Left ventricle myocardium superior (tissue), 1 donor: ENCODE data around the gene EPM2AIP1. TPM values are rescaled to one million over a fixed set of nuclear protein-coding genes. Genes with fewer than 3 reads are reported as not detected.
"Not testable (repeated sequence)": the region's sequence is repeated elsewhere in the genome, so short reads cannot be mapped to it uniquely, and the experiment has no call there.

ENCODE experiments used
- ATAC-seq: fragments of 200-7000 bp; cut with Tn5 transposase; one replicate; pipeline ENCODE4 v1.9.1; 2020; ENCODE audit warnings: mild to moderate bottlenecking, moderate library complexity
- DNase-seq: peaks from one replicate; pipeline ENCODE4 v3.0.0-alpha.2; 2020
- intact Hi-C: fragments of 100-400 bp; cut with micrococcal nuclease; formaldehyde crosslinking; loops from one replicate; pipeline ENCODE4 v1.11.0; 2022
- total RNA-seq: library from RNA; stranded (reverse); fragmentation: NEBNext Ultra II Directional; extraction: Animal tissue kit (Norgen Biotek cat#: 25700); gene quantifications from one replicate; pipeline ENCODE4 v1.2.1, GENCODE V29; 2021
- donor health status: DM: no; HTN: yes; CAD: no; lungs with severe emphysema.

Gene EPM2AIP1
- total RNA-seq, 1 donor from 2014 or later, result 19.1 TPM

DNA sequence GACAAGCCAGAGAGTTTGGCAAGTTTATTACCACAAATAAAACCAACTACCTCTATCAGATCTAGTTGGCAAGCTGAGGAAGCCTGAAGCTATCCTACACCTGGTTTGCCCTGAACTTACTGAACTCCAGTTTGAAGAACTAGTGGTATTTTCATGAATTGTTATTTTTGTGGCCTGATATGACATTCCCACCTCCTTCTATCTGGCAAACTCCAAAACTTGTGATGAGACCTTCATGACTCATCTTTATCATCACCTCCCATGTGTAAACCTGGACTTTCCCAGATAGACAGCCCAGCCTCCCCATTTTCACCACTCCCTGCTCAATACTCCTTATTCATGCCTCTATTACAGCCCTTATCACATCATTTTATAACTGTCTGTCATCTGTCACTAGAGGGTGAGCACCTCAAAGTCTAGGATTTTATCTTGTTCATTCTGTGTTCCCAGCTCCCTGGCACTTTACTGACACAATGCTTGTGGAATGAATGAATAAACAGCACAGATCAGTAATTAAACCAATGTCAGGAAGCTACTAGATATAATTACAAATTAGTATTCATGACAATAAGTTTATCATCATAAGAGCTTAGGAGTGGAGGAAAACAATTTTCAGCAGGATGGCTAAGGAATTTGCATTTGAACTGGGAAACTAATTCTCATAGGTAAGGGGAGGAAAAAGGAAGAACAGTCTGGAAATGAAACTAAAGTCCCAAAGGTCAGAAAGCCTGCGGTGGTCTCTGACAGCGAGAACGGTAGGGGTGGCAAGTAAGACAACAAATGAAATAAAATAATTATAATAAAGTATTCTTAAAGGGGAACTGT is 34.9 kb downstream of the EPM2AIP1 start:
- ATAC-seq (peak; percentile 15), DNase-seq (no peak)
- intact Hi-C loops, result no loop called here

DNA sequence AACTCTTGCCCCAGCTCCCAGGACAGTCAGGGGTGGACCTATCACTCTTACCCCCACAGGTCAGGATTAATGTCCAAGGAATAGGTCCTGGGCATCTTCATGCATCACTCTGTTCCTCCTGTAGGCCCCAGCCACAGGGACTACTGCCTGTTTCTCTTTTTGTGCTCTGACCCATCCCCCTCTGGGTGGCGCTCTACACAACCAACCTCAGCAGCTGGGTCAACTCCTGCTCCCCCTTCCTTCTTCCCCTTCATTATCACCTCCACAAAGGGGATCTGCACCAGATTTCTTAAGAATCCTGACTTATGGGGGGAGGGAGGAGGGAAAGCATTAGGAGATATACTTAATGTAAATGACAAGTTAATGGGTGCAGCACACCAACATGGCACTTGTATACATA is 35.9 kb downstream of the EPM2AIP1 start:
- DNase-seq (no peak), ATAC-seq (no peak)
- intact Hi-C loops, result no loop called here

DNA sequence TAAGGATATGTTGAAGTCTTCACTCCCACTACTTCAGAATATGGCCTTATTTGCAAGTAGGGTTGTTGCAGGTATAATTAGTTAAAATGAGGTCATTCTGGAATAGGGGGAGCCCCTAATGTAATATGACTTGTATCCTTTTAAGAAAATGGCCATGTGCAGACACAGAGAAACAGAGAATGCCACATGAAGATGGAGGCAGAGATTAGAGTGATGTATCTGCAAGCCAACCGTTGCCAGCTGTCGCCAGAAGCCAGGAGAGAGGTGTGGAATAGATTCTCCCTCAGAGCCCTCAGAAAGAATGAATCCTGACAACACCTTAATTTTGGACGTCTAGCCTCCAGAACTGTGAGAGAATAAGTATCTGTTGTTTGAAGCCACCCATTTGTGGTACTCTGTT is 36.8 kb downstream of the EPM2AIP1 start:
- ATAC-seq (no peak), DNase-seq (no peak)
- intact Hi-C loops, result no loop called here

DNA sequence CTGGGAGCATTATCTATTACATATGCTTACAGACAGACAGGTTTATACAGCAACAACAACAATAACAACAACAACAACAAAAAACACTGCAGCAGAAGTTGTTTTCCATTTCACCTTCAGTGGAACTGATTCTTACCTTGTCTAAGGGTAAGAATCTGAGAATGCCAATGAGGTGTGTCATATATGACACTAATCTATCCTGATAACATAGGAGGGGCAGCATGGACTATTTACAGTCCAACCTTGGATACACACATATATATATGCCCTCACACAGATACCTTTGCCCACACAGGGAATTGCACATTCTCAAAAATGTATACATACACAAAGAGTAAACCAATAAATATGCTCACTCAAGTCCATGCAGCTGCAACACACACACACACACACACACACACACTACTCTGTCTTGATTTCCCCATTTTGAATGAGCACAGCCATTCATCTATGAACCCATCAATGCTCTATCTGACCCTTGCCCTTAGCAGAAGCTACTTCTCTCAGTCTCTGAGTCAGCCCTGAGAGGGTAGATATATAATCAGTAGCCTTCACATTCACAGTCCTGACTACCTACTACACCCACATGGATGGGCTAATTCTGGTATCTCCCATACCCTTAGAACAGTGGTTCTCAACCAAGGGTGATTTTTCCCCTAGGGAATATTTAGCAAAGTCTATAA is 38.3 kb downstream of the EPM2AIP1 start:
- ATAC-seq (no peak), DNase-seq (no peak)
- intact Hi-C loops, result no loop called here

DNA sequence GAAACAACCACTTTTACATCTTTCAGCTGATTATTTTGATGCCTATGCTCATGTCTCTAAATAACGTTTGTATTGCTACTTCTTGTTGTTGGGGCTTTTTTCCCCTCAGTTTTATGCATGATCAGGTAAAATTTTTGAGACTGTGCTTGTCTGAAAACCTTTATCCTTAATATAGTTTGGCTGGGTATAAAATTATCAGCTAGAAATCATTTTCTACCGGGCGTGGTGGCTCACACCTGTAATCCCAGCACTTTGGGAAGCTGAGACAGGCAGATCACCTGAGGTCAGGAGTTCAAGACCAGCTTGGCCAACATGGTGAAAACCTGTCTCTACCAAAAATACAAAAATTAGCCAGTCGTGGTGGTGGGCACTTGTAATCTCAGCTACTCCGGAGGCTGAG is 45.1 kb downstream of the EPM2AIP1 start:
- intact Hi-C loops, result loop anchor here (5.0 kb wide), 1 partner anchor 61 kb away; no protein-coding TSS in a partner anchor
- not testable (repeated sequence) for ATAC-seq, DNase-seq

DNA sequence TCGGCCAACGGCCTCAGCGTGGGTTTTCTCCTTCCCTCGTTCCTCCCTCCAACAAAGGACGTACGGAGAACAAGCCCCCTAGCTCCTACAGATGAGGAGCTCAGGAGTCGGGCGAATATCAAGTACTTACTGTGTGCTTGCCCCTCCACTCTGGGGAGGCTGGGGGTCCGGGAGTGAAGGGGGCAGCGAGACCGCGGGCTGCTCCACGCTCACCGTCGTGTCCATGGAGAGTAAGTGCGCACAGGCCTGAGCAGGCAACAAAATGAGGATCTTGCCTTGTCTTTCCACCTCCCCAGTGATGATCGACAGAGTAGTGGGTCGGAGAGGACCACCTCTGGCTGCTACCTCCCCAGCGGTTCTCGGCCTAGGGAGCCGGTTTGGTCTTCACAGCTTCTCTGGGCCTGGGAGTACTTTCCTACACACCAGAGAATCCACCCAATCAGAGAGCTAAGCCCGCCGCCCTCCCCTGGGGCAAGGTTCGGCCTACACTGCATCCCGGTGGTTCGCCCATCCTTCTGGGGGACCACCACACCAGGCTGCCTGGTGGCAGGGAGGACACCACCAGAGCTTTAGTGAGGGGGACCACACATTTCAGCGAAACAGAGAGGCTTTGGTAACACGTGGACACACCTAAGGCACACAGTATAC is 47.5 kb downstream of the EPM2AIP1 start:
- no peak for ATAC-seq
- intact Hi-C loops, result loop anchor here (5.0 kb wide), 1 partner anchor 58 kb away; no protein-coding TSS in a partner anchor

DNA sequence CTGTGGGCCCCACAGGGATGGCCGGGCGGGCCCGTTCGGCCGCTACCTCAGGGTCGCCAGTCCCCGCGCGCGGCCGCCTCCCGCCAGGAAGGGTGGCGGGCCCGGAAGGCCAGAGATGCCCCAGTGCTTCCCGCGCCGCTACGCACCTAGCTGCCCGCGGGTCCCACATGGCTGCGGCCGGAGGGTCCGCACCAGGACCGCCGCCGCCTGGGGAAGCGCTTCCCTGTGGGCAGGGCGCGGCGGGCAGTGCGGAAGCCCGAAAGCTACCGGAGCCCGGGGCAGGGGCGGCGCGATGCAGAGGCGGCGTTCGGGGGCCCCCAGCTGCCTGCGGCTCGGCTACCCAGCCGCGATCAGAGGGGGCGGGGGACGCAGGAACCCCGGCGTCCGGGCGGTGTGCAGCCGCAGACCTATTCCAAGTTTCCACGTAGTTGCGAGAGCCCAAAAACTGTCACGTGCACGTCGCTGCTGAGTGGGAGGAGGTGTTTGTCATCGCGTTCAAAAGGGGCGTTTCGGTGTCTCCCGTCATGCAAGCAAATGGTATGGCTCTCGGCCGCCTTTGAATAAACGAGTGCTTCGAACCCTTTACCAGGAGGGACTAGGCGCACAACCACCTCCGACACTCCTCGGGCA is 48.2 kb downstream of the EPM2AIP1 start, which contains the start of gene TRANK1:
TRANK1 (minus strand) TSS at position 414 of the 630 bp plus-strand sequence; CDS start at position 169, 245 bp downstream.
- intact Hi-C loops, result loop anchor here (5.0 kb wide), 1 partner anchor 57 kb away; no protein-coding TSS in a partner anchor
- ATAC-seq, result peak; percentile 77
- peak; percentile 74 for DNase-seq

More for the DNA sequence above, 47.5 kb downstream of the EPM2AIP1 start:
- no peak for DNase-seq

DNA sequence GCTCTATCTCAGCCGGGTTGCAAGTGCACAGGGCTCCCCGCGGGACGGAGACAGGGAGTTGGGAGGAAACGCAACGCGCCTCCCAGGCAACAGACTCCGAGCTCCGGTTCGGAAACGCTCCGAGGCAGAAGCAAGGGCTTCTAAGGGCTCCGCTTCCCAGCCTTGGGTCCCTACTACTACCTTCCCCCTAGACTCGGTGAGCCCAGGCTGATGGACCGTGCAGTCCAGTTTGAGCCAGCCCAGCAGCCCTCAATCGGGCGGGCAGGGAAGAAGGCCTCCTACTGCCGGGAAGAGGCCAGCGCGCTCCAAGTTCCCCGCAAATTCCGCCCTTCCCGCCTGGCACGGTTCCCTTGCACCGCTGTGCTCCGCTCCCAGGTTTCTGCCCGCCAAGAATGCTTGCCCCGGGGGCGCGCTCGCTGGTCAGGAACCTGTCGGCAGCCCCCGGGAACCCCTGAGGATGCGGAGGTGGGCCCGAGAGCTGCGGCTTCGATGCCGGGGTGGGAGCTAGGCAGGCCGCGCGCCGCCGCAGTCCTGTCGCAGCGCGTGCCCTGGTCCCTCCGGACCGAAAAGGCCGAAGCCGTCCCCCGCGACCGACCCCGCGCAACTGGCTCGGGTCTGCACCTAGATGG is 48.8 kb downstream of the EPM2AIP1 start:
- intact Hi-C loops, result no loop called here
- ATAC-seq (peak; percentile 84), DNase-seq (peak; percentile 76)

DNA sequence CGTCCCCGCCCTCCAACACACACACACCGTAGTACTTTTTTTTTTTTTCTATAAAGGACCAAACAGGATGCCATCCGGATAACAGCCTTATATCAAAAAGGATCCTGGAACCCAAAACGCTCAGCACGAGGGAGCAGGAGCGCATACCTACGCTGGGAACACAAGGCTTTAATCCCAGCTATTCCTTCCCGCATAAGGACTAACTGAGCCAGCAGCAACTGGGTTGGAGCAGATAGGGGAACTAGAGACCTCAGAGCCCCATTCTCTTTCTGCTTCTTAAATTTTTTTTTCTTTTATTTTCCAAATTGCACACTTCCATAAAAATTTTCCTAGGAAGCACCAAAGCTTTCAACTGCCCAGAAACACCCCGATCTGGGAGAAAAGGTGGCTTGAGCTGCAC is 49.3 kb downstream of the EPM2AIP1 start:
- ATAC-seq, result no peak
- intact Hi-C loops, result no loop called here
- no peak for DNase-seq

DNA sequence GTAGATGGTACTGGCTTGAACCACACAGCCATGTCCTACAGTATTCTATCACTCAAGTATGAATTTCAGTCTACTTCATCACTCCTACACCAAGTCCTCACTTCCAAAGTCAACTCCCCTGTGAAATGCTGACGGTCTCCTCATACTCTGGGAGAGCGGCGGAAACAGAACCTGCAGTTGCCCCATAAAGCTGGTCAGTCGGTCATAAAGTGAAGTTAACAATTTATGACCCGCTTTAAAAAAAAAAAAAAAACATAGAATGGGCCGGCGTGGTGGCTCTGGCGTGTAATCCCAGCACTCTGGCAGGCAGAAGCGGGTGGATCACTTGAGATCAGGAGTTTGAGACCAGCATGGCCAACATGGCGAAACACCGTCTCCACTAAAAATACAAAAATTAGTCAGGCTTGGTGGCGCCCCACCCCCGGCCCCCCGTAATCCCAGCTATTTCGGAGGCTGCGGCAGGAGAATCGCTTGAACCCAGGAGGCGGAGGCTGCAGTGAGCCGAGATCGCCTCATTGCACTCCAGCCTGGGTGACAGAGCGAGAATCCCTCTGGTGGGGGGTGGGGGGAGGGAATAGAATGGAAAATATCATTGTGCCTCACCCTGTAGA is 50.2 kb downstream of the EPM2AIP1 start:
- intact Hi-C loops, result no loop called here
- DNase-seq (no peak), ATAC-seq (no peak)

DNA sequence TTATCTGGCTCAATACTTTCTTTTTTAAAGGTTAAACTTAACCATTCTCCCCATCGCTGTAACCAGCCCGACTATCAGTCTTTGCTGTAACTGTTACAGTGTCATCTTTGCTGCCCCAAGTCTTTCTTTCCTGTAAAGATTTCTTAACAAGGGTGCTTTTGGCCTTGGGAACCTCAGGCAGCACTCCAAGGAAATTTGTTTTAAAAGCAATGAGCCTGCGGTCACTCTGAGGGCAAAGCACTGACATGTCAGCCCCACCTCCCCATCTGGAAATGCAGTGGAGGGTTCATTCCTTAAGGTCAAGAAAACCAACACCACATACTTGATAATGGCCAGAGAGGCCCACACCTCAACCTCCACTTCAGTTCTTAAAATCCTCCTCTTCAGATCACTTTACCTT is 51.3 kb downstream of the EPM2AIP1 start:
- DNase-seq (no peak), ATAC-seq (no peak)
- intact Hi-C loops, result no loop called here

DNA sequence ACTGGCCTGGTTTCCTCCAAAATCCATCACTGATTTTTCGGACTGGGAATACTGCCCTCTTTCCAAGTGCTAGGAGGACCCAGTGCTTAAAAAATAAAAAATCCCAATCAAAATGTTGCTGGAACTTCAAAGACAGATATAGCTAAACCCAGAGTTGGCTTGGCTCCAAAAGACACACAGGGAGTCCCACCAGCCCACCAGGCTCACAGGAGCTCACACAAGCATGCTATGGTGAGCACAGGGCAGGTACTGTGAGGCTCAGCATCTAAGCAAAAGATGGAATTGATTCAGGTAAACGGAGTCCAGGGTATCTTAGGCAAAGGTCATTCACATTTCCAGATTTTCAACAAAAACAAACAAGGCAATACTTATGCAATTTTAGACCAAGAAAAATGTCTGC is 51.8 kb downstream of the EPM2AIP1 start:
- DNase-seq (no peak), ATAC-seq (no peak)
- intact Hi-C loops, result no loop called here

DNA sequence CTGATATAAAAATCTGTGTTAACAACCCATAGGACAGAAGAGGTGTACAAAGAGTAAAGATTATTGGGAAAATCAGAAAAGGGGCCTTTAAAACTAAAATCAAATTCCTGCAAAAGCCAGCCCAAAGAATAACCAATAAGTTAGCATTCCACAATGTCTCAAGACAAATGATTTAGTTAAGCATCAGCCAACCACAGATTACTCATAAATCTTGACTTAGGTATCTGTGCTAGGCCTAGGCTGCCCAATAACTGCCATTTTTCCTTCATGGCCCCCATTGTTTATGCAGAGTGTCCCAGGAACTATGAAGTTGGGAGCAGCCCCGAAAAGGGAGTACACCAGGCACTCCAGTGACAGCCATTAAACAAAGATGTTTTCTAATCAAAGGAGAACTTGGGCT is 55.4 kb downstream of the EPM2AIP1 start:
- intact Hi-C loops, result no loop called here
- DNase-seq (no peak), ATAC-seq (no peak)

Other genes with a start within 250 kb of the EPM2AIP1 start
- 0.20 TPM for gene DCLK3, start 228.6 kb downstream of the EPM2AIP1 start, total RNA-seq
- 6.6 TPM for gene TRANK1, start 48.1 kb downstream of the EPM2AIP1 start, total RNA-seq
- 38.8 TPM for gene MLH1, start 387 bp upstream of the EPM2AIP1 start, total RNA-seq
- gene LRRFIP2, start 181.5 kb upstream of the EPM2AIP1 start, total RNA-seq, result 137 TPM